ENCODE data around the gene ESPL1.

The ESPL1 gene

GRCh38 chr12:53338017-53338416 lies 69.9 kb downstream of the ESPL1 start:
- H3K27ac ChIP-seq, result no peak overlapping the region
- H3K36me3 ChIP-seq (ENCODE audit: control insufficient read depth, insufficient read depth, low read length), result no peaks in the 10 kb centered on the region
- no peaks in the 10 kb centered on the region for H3K9me3 ChIP-seq (ENCODE audit: control insufficient read depth, low read length)
- H3K4me3 ChIP-seq (ENCODE audit: low read depth, low read length), result no peak overlapping the region
- TF ChIP-seq, protein P1, sequence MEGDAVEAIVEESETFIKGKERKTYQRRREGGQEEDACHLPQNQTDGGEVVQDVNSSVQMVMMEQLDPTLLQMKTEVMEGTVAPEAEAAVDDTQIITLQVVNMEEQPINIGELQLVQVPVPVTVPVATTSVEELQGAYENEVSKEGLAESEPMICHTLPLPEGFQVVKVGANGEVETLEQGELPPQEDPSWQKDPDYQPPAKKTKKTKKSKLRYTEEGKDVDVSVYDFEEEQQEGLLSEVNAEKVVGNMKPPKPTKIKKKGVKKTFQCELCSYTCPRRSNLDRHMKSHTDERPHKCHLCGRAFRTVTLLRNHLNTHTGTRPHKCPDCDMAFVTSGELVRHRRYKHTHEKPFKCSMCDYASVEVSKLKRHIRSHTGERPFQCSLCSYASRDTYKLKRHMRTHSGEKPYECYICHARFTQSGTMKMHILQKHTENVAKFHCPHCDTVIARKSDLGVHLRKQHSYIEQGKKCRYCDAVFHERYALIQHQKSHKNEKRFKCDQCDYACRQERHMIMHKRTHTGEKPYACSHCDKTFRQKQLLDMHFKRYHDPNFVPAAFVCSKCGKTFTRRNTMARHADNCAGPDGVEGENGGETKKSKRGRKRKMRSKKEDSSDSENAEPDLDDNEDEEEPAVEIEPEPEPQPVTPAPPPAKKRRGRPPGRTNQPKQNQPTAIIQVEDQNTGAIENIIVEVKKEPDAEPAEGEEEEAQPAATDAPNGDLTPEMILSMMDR (IDR thresholded peaks at IDR 0.05), result no peak
- H3K27me3 ChIP-seq (ENCODE audit: control insufficient read depth, insufficient read depth, low read length), result no peaks in the 10 kb centered on the region
- H2AFZ ChIP-seq, result no peak overlapping the region
- no peak overlapping the region for H3K4me2 ChIP-seq (ENCODE audit: low read length)
- H3K79me2 ChIP-seq, result no peaks in the 10 kb centered on the region
- H3K9ac ChIP-seq, result no peak overlapping the region
- H3K4me1 ChIP-seq, result no peaks in the 10 kb centered on the region

DNA sequence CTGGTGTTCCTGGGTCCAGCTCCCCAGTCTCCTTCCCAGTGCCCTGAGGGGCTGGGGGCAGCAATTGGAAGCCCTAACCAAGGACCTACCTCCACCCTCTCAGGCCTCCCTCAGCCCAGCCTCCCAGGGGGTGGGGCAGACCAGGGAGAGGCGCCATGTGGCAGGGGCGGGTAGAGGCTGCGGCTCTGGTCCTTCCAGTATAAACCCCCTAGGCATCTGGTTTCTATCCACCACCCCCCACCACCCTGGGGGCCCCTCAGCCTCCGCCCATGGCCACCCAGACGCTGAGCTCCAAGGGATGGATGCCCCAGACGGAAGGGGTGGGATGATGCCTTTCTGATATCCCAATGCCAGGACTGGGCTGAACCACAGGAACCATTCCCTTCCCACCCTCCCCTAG lies 70.8 kb downstream of the ESPL1 start:
- no peaks in the 10 kb centered on the region for H3K9me3 ChIP-seq (ENCODE audit: control insufficient read depth, low read length)
- H3K36me3 ChIP-seq (ENCODE audit: control insufficient read depth, insufficient read depth, low read length), result no peaks in the 10 kb centered on the region
- H3K4me3 ChIP-seq (ENCODE audit: low read depth, low read length), result no peak overlapping the region
- no peak overlapping the region for H3K4me2 ChIP-seq (ENCODE audit: low read length)
- H3K9ac ChIP-seq, result no peak overlapping the region
- H3K79me2 ChIP-seq, result no peaks in the 10 kb centered on the region
- no peak overlapping the region for H2AFZ ChIP-seq
- TF ChIP-seq, protein P1 (IDR thresholded peaks at IDR 0.05), result no peak
- no peaks in the 10 kb centered on the region for H3K27me3 ChIP-seq (ENCODE audit: control insufficient read depth, insufficient read depth, low read length)
- H3K4me1 ChIP-seq, result no peaks in the 10 kb centered on the region
- H3K27ac ChIP-seq, result no peak overlapping the region

DNA sequence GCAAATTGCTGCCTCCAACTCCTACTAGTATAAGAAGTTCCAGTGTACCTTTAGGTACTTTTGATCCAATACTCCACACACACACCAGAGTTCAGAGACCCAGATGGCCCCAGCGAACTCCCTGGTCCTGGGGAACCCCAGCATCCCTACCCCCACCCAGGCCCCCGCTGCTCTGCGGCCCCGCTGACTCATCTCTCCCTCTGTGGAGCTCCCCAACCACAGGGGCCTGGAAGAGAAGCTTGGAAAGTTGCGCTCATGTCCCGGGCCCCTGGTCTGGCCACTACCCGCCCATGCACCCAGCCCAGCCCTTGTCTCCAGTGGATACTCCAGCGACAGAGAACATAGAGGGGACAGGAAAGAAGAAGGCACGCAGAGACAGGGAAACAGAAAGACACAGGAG lies 72.3 kb downstream of the ESPL1 start:
- Histone ChIP-seq H2AFZ (no peak overlapping the region), H3K27ac (no peak overlapping the region), H3K36me3 (ENCODE audit: control insufficient read depth, insufficient read depth, low read length) (no peaks in the 10 kb centered on the region), H3K4me3 (ENCODE audit: low read depth, low read length) (no peak overlapping the region), H3K27me3 (ENCODE audit: control insufficient read depth, insufficient read depth, low read length) (no peaks in the 10 kb centered on the region), H3K79me2 (no peaks in the 10 kb centered on the region), H3K4me1 (peaks cover 7% of the 10 kb centered on the region), H3K4me2 (ENCODE audit: low read length) (no peak overlapping the region), H3K9ac (no peak overlapping the region), H3K9me3 (ENCODE audit: control insufficient read depth, low read length) (no peaks in the 10 kb centered on the region)
- TF ChIP-seq, protein P1 (IDR thresholded peaks at IDR 0.05), result no peak

Measured in parathyroid adenoma (tissue), 2 donors.